Colonic mucosa (tissue), 4 donors: ENCODE measurements around the gene SLC12A7. TPM values are rescaled to one million over a fixed set of nuclear protein-coding genes. Genes with fewer than 3 reads are reported as not detected.

Experiments
- DNase-seq: peaks from one replicate; pipeline ENCODE4 v3.0.0-alpha.2; 2020
- H3K27ac ChIP-seq: fragments of 200-600 bp; one replicate; pipeline ENCODE4 v1.8.0; 2021
- H3K27me3 ChIP-seq: fragments of 200-600 bp; one replicate; pipeline ENCODE4 v1.8.0; 2021
- H3K36me3 ChIP-seq: fragments of 200-600 bp; one replicate; pipeline ENCODE4 v1.8.0; 2021
- H3K4me1 ChIP-seq: fragments of 200-600 bp; one replicate; pipeline ENCODE4 v1.8.0; 2021; ENCODE audit warnings: mild to moderate bottlenecking
- H3K4me3 ChIP-seq: fragments of 200-600 bp; one replicate; pipeline ENCODE4 v1.8.0; 2021
- H3K9ac ChIP-seq, 2 donors: one replicate each; pipeline ENCODE4 v1.7.0; 2013; ENCODE audit warnings: control low read depth in 2 of 2, low read depth in 2 of 2, low read length in 2 of 2
- H3K9me3 ChIP-seq: fragments of 200-600 bp; one replicate; pipeline ENCODE4 v1.8.0; 2021
- CTCF ChIP-seq: fragments of 200-600 bp; IDR thresholded peaks from one replicate; pipeline ENCODE4 v1.8.0; 2022; ENCODE audit warnings: antibody characterized with exemption, mild to moderate bottlenecking
- intact Hi-C: fragments of 100-400 bp; cut with DNase I; formaldehyde crosslinking; loops from one replicate; pipeline ENCODE4 v1.14.1; 2022
- total RNA-seq, 2 donors: library from RNA; stranded (reverse); fragmentation: NEBNext Ultra II Directional in 1 of 2; extraction: Animal tissue kit (Norgen Biotek cat#: 25700) in 1 of 2; gene quantifications; one replicate each; pipeline ENCODE4 v1.2.1, GENCODE V29; 2021
- donor health status: healthy.
- donor health status: DM: no; HTN: no; CAD: no.
- donor health status: DM: no; HTN: no; CAD: no.

Gene SLC12A7
- total RNA-seq, 2 donors from 2014 or later, result 64.6 to 81.2 TPM

- Histone ChIP-seq H3K4me3 (no peak overlapping the region), H3K4me1 (no peaks in the 10 kb centered on the region), H3K27me3 (no peaks in the 10 kb centered on the region), H3K9ac (no peak overlapping the region), H3K36me3 (no peaks in the 10 kb centered on the region), H3K9me3 (no peaks in the 10 kb centered on the region), H3K27ac (no peak overlapping the region)
- intact Hi-C loops, result no loop called here
- TF ChIP-seq CTCF, result no peak
- peak; percentile 82 for DNase-seq
Observed at GRCh38 chr5:1093361-1093760, 18.5 kb downstream of the SLC12A7 start.

- H3K4me3 ChIP-seq, result no peak overlapping the region
- DNase-seq, result no peak
- intact Hi-C loops, result no loop called here
- H3K4me1 ChIP-seq, result no peaks in the 10 kb centered on the region
- no peaks in the 10 kb centered on the region for H3K9me3 ChIP-seq
- H3K9ac ChIP-seq, result no peak overlapping the region
- H3K27ac ChIP-seq, result no peak overlapping the region
- no peak for TF ChIP-seq CTCF
- H3K27me3 ChIP-seq, result no peaks in the 10 kb centered on the region
- peaks cover 3% of the 10 kb centered on the region for H3K36me3 ChIP-seq
Observed at GRCh38 chr5:1092122-1092521, 19.7 kb downstream of the SLC12A7 start.

GRCh38 chr5:1091632-1092031, 20.2 kb downstream of the SLC12A7 start:
- Histone ChIP-seq H3K4me1 (no peaks in the 10 kb centered on the region), H3K27me3 (no peaks in the 10 kb centered on the region), H3K4me3 (no peak overlapping the region), H3K27ac (no peak overlapping the region), H3K36me3 (peaks cover 4% of the 10 kb centered on the region), H3K9ac (no peak overlapping the region), H3K9me3 (no peaks in the 10 kb centered on the region)
- TF ChIP-seq CTCF, result no peak
- DNase-seq, result no peak
- intact Hi-C loops, result no loop called here

GRCh38 chr5:1090538-1090937, 21.3 kb downstream of the SLC12A7 start:
- no peak for DNase-seq
- Histone ChIP-seq H3K4me1 (no peaks in the 10 kb centered on the region), H3K9me3 (no peaks in the 10 kb centered on the region), H3K4me3 (no peak overlapping the region), H3K36me3 (peaks cover 10% of the 10 kb centered on the region), H3K27me3 (no peaks in the 10 kb centered on the region), H3K27ac (no peak overlapping the region), H3K9ac (peak overlapping the region in 1 of 2 donors; percentile 5)
- intact Hi-C loops, result no loop called here
- no peak for TF ChIP-seq CTCF

GRCh38 chr5:1089621-1090040, 22.2 kb downstream of the SLC12A7 start:
- Histone ChIP-seq H3K4me3 (no peak overlapping the region), H3K9me3 (no peaks in the 10 kb centered on the region), H3K36me3 (peaks cover 18% of the 10 kb centered on the region), H3K27me3 (no peaks in the 10 kb centered on the region), H3K9ac (no peak overlapping the region), H3K4me1 (no peaks in the 10 kb centered on the region), H3K27ac (no peak overlapping the region)
- no peak for DNase-seq
- intact Hi-C loops, result no loop called here
- no peak for TF ChIP-seq CTCF

- H3K36me3 ChIP-seq, result peaks cover 21% of the 10 kb centered on the region
- DNase-seq, result no peak
- no peaks in the 10 kb centered on the region for H3K27me3 ChIP-seq
- intact Hi-C loops, result no loop called here
- H3K27ac ChIP-seq, result no peak overlapping the region
- no peak overlapping the region for H3K4me3 ChIP-seq
- H3K4me1 ChIP-seq, result no peaks in the 10 kb centered on the region
- H3K9ac ChIP-seq, result no peak overlapping the region
- TF ChIP-seq CTCF, result no peak
- no peaks in the 10 kb centered on the region for H3K9me3 ChIP-seq
Observed at GRCh38 chr5:1089146-1089545, 22.7 kb downstream of the SLC12A7 start.
